SK-N-MC (cell line): Measurements from ENCODE around the gene ATP2B2.
"Not testable (repeated sequence)": the region's sequence is repeated elsewhere in the genome, so short reads cannot be mapped to it uniquely, and the experiment has no call there.

Source experiments
- DNase-seq: peaks from one replicate; pipeline ENCODE4 v3.0.0-alpha.2; 2011; ENCODE audit warnings: low read depth, low spot score
- H3K27ac ChIP-seq: fragments of 200-600 bp; sonication (generic); 2 replicates; pipeline ENCODE4 v1.5.1; 2016; ENCODE audit warnings: mixed run types
- H3K36me3 ChIP-seq: fragments of 200-600 bp; sonication (generic); 2 replicates; pipeline ENCODE4 v1.6.1; 2017; ENCODE audit warnings: antibody characterized with exemption, low read length, mixed read lengths; ENCODE audit not compliant: insufficient read depth
- H3K4me3 ChIP-seq: fragments of 200-600 bp; sonication (generic); 2 replicates; pipeline ENCODE4 v1.5.1; 2016
- H3K9ac ChIP-seq: fragments of 200-600 bp; sonication (generic); 2 replicates; pipeline ENCODE4 v1.8.0; 2017; ENCODE audit warnings: mixed run types, mixed read lengths; ENCODE audit not compliant: insufficient read length
- H3K9me3 ChIP-seq: fragments of 200-600 bp; sonication (generic); 2 replicates; pipeline ENCODE4 v1.6.1; 2017; ENCODE audit warnings: low read depth, mild to moderate bottlenecking, antibody characterized with exemption, low read length, moderate library complexity, mixed read lengths
- EZH2 ChIP-seq: fragments of 200-600 bp; sonication (generic); IDR thresholded peaks from one replicate; pipeline ENCODE4 v1.6.1; 2017; ENCODE audit warnings: antibody characterized with exemption
- FOXP2 ChIP-seq: optimal IDR thresholded peaks from 2 replicates; pipeline ENCODE3; 2011; ENCODE audit warnings: mild to moderate bottlenecking, moderate library complexity; ENCODE audit not compliant: insufficient read depth; ENCODE audit errors: extremely low read length, control extremely low read depth
- POLR2AphosphoS5 ChIP-seq: IDR thresholded peaks from 2 replicates; pipeline ENCODE4 v1.6.1; 2012; ENCODE audit warnings: mild to moderate bottlenecking, low read depth, low read length, borderline replicate concordance

ATP2B2 gene

DNA sequence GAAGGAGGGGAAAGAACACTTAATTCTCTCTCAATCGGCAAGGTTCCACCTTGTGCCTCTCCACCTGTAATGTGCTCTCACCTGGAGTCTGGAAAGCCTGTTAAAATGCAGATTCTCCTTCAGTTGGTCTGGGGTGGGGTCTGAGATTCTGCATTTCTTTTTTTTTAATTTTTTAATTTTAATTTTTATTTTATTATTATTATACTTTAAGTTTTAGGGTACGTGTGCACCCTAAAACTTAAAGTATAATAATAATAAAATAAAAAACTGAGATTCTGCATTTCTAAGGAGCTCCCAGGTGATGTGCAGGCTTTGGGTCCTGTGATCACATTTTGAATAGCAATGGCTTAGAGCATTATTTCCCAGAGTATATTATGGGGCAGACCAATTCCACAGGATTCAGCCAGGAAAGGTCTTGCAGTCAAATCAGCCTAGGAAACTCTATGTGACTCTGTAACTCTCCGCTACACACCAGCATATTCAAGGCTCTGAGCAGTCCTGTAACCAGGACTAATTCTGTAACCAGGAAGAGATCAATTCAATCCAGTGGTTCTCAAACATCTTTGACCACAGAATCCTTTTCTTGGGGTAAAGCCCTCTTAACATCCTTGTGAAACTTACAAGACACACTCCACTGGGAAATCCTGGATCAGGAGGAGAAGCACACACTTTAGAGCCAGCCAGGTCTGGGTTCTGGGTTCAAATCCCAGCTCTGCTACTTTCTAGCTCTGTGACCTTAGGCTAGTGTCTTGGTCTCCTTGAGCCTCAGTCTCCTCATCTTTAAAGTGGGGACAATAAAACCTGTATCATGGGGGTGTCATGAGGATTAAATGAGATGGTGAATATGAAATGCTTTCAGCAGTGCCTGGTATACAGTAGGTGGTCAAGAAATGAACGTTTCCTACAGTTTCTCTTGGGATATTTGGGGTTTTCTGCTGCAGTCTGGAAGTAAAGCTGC is 122.2 kb downstream of the ATP2B2 start:
- no peak for DNase-seq
- Histone ChIP-seq H3K4me3 (no peak overlapping the region), H3K9ac (no peak overlapping the region), H3K27ac (no peak overlapping the region), H3K9me3 (no peaks in the 10 kb centered on the region), H3K36me3 (no peaks in the 10 kb centered on the region)
- TF ChIP-seq POLR2AphosphoS5 (no peak), FOXP2 (no peak), EZH2 (no peak)

DNA sequence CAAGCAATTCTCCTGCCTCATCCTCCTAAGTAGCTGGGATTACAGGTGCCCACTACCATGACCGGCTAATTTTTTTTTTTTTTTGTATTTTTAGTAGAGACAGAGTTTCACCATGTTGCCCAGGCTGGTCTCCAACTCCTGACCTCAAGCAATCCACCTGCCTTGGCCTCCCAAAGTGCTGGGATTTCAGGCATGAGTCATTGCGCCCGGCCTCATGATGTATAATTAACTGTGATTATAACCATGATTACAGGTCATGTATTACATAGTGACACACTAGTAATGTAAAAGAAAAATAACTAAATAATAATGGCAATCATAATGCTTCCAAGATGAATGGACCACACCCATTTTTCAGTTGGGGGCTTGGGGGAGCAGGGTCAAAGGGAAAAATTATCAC is 122.9 kb downstream of the ATP2B2 start:
- DNase-seq, H3K4me3 ChIP-seq, H3K27ac ChIP-seq, H3K36me3 ChIP-seq, H3K9me3 ChIP-seq, H3K9ac ChIP-seq: not testable (repeated sequence)

GRCh38 chr3:10381336-10381735 is 124.0 kb downstream of the ATP2B2 start:
- H3K4me3 ChIP-seq = no peak overlapping the region
- no peak for TF ChIP-seq FOXP2
- TF ChIP-seq POLR2AphosphoS5 = no peak
- TF ChIP-seq EZH2 = no peak
- H3K9me3 ChIP-seq = no peaks in the 10 kb centered on the region
- no peak for DNase-seq
- no peak overlapping the region for H3K9ac ChIP-seq
- no peak overlapping the region for H3K27ac ChIP-seq
- H3K36me3 ChIP-seq = no peaks in the 10 kb centered on the region

DNA sequence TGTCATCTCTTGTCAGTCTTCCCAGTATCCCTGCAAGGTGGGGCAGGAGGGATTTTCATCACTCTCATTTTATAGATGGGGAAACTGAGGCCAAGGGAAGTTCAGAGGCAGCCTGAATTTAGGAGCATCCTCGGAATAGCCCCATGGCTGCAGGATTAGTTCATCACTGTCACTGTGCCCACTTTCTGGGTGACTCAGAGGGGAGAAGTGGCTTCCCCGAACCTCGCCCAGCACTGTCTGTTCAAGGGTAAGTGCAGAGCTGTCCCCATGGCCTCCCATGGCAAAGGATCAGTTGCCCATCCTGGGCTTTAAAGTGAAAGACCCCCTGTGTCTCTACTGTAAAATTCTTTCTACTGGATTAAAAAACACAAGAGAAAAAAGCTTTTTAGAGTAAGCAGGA is 124.5 kb downstream of the ATP2B2 start:
- H3K4me3 ChIP-seq = no peak overlapping the region
- no peaks in the 10 kb centered on the region for H3K36me3 ChIP-seq

DNA sequence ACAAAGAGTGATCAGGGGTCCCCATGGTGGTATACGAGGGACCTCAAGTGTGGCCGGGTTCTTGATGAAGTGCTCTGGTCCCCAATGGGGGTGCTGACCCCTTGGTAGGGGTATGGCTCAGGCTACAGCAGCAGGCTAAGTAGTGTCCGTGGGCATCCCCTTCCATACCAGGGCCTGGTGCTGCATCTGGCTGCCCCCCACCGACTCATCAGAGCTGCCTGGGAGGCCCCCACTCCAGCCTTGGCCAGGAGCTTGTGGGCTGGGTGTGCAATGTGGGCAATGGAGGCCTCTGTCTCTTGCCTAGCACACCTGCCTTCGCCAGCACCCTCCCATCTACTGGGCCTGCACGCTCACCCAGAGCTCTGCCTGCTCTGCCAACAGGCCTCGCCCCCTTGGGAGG is 125.4 kb downstream of the ATP2B2 start:
- Histone ChIP-seq H3K27ac (no peak overlapping the region), H3K4me3 (no peak overlapping the region), H3K9ac (no peak overlapping the region), H3K36me3 (no peaks in the 10 kb centered on the region), H3K9me3 (no peaks in the 10 kb centered on the region)
- no peak for DNase-seq
- TF ChIP-seq POLR2AphosphoS5 = no peak
- no peak for TF ChIP-seq FOXP2
- TF ChIP-seq EZH2 = no peak

More for the DNA sequence above, 124.5 kb downstream of the ATP2B2 start:
- H3K9me3 ChIP-seq = no peaks in the 10 kb centered on the region
- TF ChIP-seq POLR2AphosphoS5 (no peak), EZH2 (no peak), FOXP2 (no peak)
- no peak overlapping the region for H3K9ac ChIP-seq
- no peak overlapping the region for H3K27ac ChIP-seq
- DNase-seq = no peak

DNA sequence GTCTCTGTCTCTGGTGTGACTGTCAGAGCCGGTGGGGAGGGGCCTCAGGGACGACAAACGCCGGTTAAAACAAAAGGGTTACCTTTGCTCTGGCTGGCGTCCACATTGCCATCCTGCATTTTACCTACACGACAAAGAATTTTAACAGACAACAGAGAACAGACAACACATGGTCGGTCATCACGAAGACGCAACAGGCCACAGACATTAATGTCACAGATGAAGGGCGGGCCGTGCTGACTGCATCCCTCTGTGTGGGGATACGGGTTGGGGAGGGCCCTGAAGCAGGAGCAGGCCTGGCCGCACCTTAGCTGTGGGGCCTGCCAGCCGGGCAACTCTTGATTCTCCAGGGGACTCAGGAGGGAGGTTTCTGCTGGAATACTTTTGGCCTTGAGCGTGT is 126.2 kb downstream of the ATP2B2 start:
- TF ChIP-seq FOXP2 (no peak), EZH2 (no peak), POLR2AphosphoS5 (no peak)
- DNase-seq = no peak

GRCh38 chr3:10378742-10379141 is 126.6 kb downstream of the ATP2B2 start:
- H3K4me3 ChIP-seq = no peak overlapping the region
- no peaks in the 10 kb centered on the region for H3K9me3 ChIP-seq
- H3K36me3 ChIP-seq = no peaks in the 10 kb centered on the region
- TF ChIP-seq EZH2 = no peak
- no peak for TF ChIP-seq POLR2AphosphoS5
- TF ChIP-seq FOXP2 = no peak
- no peak for DNase-seq
- no peak overlapping the region for H3K9ac ChIP-seq
- no peak overlapping the region for H3K27ac ChIP-seq

More for the DNA sequence above, 126.2 kb downstream of the ATP2B2 start:
- no peak overlapping the region for H3K4me3 ChIP-seq
- H3K27ac ChIP-seq = no peak overlapping the region
- no peaks in the 10 kb centered on the region for H3K36me3 ChIP-seq
- no peaks in the 10 kb centered on the region for H3K9me3 ChIP-seq
- H3K9ac ChIP-seq = no peak overlapping the region

DNA sequence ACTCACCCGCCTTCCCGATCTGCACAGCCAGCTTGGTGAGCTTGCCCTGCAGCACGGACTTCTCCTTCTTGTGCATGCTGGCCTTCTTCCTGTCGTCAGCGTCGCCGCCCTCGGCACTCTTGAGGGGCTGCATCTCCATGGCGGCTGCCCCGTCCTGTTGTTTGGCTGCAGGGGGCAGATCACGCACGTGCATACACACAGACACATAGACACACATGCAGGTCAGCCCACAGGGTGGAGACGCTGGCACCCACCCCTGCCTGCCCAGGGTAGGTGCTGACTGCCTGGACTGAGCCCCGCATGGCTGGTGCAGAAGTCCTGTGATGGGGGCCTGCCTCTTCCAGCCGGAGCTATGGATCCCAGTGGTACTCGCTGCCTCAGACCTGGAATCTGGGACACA is 127.1 kb downstream of the ATP2B2 start:
- no peak for DNase-seq
- H3K9me3 ChIP-seq = no peaks in the 10 kb centered on the region
- no peak overlapping the region for H3K9ac ChIP-seq
- no peak overlapping the region for H3K4me3 ChIP-seq
- TF ChIP-seq EZH2 = no peak
- no peak for TF ChIP-seq POLR2AphosphoS5
- no peak for TF ChIP-seq FOXP2
- no peak overlapping the region for H3K27ac ChIP-seq
- no peaks in the 10 kb centered on the region for H3K36me3 ChIP-seq
